ENCODE results near the gene KRT80. TPM values are rescaled to one million over a fixed set of nuclear protein-coding genes. Genes with fewer than 3 reads are reported as not detected.
A peak's percentile ranks its signal among the peaks of the same experiment; 100 is the strongest.

Gene KRT80
- total RNA-seq, 1 donor from 2014 or later = not detected

GRCh38 chr12:52149182-52149641 lies 42.6 kb downstream of the KRT80 start:
- H3K27me3 ChIP-seq = no peaks in the 10 kb centered on the region
- peaks cover 7 to 37% of the 10 kb centered on the region in 2 donors for H3K4me1 ChIP-seq
- H3K27ac ChIP-seq = peak overlapping the region; percentile 80 to 84
- TF ChIP-seq, protein P1, sequence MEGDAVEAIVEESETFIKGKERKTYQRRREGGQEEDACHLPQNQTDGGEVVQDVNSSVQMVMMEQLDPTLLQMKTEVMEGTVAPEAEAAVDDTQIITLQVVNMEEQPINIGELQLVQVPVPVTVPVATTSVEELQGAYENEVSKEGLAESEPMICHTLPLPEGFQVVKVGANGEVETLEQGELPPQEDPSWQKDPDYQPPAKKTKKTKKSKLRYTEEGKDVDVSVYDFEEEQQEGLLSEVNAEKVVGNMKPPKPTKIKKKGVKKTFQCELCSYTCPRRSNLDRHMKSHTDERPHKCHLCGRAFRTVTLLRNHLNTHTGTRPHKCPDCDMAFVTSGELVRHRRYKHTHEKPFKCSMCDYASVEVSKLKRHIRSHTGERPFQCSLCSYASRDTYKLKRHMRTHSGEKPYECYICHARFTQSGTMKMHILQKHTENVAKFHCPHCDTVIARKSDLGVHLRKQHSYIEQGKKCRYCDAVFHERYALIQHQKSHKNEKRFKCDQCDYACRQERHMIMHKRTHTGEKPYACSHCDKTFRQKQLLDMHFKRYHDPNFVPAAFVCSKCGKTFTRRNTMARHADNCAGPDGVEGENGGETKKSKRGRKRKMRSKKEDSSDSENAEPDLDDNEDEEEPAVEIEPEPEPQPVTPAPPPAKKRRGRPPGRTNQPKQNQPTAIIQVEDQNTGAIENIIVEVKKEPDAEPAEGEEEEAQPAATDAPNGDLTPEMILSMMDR (IDR thresholded peaks at IDR 0.05) = no peak
- H3K9me3 ChIP-seq = no peaks in the 10 kb centered on the region
- H3K36me3 ChIP-seq = no peaks in the 10 kb centered on the region
- DNase-seq (ENCODE audit: low spot score in 2 of 2) = no peak
- H3K4me3 ChIP-seq = no peak overlapping the region
- intact Hi-C loops (cut with DNase I) = loop anchor here (5.0 to 10.0 kb wide), 3 partner anchors 117 to 856 kb away; partner anchors contain the start of gene EIF4B

GRCh38 chr12:52148464-52149181 lies 43.2 kb downstream of the KRT80 start:
- intact Hi-C loops (cut with DNase I) = loop anchor here (5.0 to 10.0 kb wide), 3 partner anchors 116 to 856 kb away; partner anchors contain the start of gene EIF4B
- DNase-seq (ENCODE audit: low spot score in 2 of 2) = no peak
- TF ChIP-seq, protein P1 (IDR thresholded peaks at IDR 0.05) = no peak
- Histone ChIP-seq H3K27me3 (no peaks in the 10 kb centered on the region), H3K27ac (peak overlapping the region; percentile 80 to 84), H3K4me3 (no peak overlapping the region), H3K36me3 (no peaks in the 10 kb centered on the region), H3K4me1 (peaks cover 7 to 37% of the 10 kb centered on the region in 2 donors), H3K9me3 (no peaks in the 10 kb centered on the region)

DNA sequence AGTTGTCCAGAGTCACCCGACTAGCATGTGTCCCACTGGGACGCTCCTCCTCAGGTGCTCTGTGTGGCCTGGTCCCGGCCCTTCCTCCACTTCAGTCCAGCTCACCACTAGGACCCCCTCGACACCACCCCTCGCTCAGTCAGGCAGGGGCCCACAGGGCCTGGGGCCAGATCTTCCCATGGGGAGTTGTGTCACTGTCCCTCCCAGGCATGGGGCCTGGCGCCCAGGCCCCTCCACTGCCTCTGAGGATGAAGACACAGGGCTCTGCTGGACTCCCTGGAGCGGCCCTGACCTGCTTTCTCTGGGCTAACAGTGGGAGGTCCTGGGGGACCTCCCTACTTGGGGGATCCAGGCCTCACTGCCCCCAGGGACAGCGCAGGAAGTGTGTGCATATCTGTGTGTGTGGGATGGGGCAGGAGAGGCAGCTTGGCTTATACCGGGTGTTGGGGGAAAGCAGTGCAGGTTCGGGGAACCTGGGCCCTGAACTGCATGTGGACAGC lies 43.8 kb downstream of the KRT80 start:
- no peak overlapping the region for H3K4me3 ChIP-seq
- TF ChIP-seq, protein P1 (IDR thresholded peaks at IDR 0.05) = no peak
- intact Hi-C loops (cut with DNase I) = loop anchor here (5.0 to 10.0 kb wide), 3 partner anchors 116 to 857 kb away; partner anchors contain the start of gene EIF4B
- DNase-seq (ENCODE audit: low spot score in 2 of 2) = no peak
- H3K27ac ChIP-seq = peak overlapping the region; percentile 80 to 84
- no peaks in the 10 kb centered on the region for H3K36me3 ChIP-seq
- no peaks in the 10 kb centered on the region for H3K9me3 ChIP-seq
- H3K27me3 ChIP-seq = no peaks in the 10 kb centered on the region
- peaks cover 7 to 37% of the 10 kb centered on the region in 2 donors for H3K4me1 ChIP-seq

DNA sequence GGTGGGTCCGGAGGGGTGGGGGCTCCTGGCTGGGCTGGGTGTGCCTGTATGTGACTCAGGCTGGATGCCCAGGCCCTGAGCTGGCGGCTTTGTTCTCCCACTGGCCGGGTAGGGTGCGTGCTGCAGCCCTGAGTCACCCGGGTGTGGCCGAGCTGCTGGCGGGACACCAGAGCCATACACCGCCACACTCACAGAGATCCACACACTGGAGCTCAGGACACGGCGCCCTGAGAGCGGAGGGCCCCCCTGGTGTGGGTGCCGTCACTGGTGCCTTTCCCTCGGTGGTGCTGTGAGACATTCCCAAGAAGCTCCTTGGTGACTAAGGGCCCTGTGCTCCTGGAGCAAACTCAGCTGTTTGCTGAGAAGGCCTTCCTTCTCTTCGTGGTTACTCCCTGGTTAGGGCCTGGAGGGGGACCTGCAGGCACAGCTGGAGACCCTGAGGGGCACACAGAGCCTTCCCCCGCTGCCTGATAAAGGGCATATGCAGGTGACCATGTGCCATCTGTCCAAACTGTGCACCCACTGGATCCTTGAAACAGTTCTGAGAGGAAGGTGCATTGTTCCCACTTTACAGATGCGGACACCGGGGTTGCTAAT lies 44.3 kb downstream of the KRT80 start:
- TF ChIP-seq, protein P1 (IDR thresholded peaks at IDR 0.05) = no peak
- H3K4me1 ChIP-seq = peaks cover 7 to 34% of the 10 kb centered on the region in 2 donors

GRCh38 chr12:52146822-52147366 lies 44.9 kb downstream of the KRT80 start:
- Histone ChIP-seq H3K4me1 (peaks cover 7 to 31% of the 10 kb centered on the region in 2 donors), H3K36me3 (no peaks in the 10 kb centered on the region), H3K27me3 (no peaks in the 10 kb centered on the region), H3K9me3 (no peaks in the 10 kb centered on the region), H3K27ac (peak overlapping the region; percentile 80 to 89), H3K4me3 (no peak overlapping the region)
- intact Hi-C loops (cut with DNase I) = loop anchor here (5.0 to 10.0 kb wide), 3 partner anchors 115 to 858 kb away; partner anchors contain the start of gene EIF4B
- no peak for DNase-seq (ENCODE audit: low spot score in 2 of 2)
- TF ChIP-seq, protein P1 (IDR thresholded peaks at IDR 0.05) = no peak

More for the DNA sequence above, 44.3 kb downstream of the KRT80 start:
- H3K9me3 ChIP-seq = no peaks in the 10 kb centered on the region
- intact Hi-C loops (cut with DNase I) = loop anchor here (5.0 to 10.0 kb wide), 3 partner anchors 115 to 857 kb away; partner anchors contain the start of gene EIF4B
- H3K27ac ChIP-seq = peak overlapping the region; percentile 80 to 89
- no peaks in the 10 kb centered on the region for H3K36me3 ChIP-seq
- no peak overlapping the region for H3K4me3 ChIP-seq
- no peaks in the 10 kb centered on the region for H3K27me3 ChIP-seq
- peak; percentile 91 to 99 for DNase-seq (ENCODE audit: low spot score in 2 of 2)
